Activated CD8-positive, alpha-beta memory T cell treated with anti-CD3 and anti-CD28 coated beads for 1 hour (primary cell): ENCODE data around the gene LMNTD2.
A peak's percentile ranks its signal among the peaks of the same experiment; 100 is the strongest.
"Not testable (repeated sequence)": the region's sequence is repeated elsewhere in the genome, so short reads cannot be mapped to it uniquely, and the experiment has no call there.

Experiments used
- DNase-seq, 2 donors: peaks; one replicate each; pipeline ENCODE4 v3.0.0-alpha.2; 2020; ENCODE audit warnings: low read depth in 1 of 2; ENCODE audit errors: extremely low read depth in 1 of 2

LMNTD2 gene

GRCh38 chr11:587978-588380, 27.4 kb upstream of the LMNTD2 start:
- peak; percentile 34 to 84 for DNase-seq

- no peak for DNase-seq
Measured at GRCh38 chr11:587546-587945, 27.0 kb upstream of the LMNTD2 start.

DNA sequence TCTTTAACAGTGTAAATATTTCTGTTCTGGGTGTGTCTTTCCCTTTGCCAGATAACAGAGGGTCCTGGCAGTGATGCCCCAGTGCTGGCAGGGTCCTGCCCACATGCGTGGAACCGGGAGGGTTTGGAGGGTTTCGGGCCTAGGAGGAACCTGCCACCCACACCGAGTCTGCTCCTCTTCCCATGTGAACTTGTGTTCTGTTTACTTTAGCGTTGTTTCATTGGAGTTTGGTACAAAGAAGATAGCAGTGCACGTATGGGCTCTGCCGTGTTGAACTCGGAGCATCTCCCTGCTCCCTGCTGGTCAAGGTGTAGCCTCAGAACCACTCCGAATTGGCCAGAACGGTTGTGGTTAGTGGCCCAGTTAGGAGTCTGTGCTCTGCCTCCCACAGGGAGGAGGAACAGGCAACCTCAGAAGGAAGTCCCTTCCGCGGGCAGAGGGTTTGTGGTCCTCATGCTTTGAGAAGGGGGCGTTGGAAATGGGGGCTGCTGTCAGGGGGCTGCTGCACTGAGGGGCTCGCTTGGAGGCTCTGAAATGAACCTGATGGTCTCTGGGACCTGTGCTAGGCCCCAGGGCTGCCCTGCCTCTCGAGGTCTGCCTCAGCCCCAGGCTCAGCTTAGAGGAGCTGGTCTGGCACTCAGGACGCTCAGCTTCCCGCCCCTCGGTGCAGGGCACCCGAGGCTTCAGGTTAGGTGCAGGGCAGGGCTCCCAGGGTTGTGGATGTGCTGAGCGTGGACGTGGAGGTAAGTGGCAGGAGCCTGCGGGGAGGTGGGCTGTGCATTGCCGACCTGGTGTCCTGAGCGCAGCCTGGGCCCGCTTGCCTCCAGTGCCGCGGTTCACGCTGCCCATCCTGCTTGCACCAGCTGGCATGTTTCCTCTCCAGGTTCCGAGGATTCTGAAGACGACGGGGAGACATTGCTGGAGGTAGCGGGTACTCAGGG, 26.1 kb upstream of the LMNTD2 start:
- no peak for DNase-seq

- DNase-seq, result no peak
Measured at GRCh38 chr11:584287-584686, 23.7 kb upstream of the LMNTD2 start.

DNA sequence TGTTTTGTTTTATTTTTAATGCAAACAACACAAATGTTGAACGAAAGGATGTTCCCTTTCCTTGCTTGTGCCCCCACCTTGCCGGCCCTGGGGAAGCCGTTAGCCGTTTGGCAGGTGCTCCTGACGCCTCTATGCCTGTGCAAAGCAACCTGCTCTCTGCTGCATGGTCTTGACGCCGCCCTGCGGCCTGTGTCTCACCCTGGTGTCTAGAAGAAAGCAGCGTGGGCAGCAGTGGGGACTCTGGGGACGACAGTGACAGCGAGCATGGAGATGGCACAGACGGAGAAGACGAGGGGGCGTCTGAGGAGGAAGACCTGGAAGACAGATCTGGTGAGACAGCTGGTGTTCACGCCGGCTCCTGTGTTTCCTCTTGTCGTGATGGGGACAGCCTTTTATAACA, 21.2 kb upstream of the LMNTD2 start:
- no peak for DNase-seq

DNA sequence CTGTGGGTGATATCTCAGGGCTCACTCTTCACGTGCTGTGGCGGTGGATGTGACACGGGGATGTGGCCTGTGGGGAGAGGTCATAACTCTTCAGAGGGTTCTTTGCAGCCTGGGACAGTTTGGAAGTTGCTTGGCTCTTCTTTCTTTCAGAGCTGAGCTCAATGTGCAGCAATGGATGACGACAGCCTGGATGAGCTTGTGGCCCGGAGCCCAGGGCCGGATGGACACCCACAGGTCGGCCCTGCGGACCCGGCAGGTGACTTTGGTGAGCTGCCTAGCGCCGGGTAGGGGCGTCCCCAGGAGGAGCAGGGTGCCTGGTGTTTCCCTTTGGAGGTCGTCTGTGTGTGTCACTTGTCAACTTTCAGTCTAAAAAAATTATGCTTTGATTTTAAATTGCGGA, 20.8 kb upstream of the LMNTD2 start:
- no peak for DNase-seq

GRCh38 chr11:579830-580601, 19.5 kb upstream of the LMNTD2 start:
- no peak for DNase-seq

DNA sequence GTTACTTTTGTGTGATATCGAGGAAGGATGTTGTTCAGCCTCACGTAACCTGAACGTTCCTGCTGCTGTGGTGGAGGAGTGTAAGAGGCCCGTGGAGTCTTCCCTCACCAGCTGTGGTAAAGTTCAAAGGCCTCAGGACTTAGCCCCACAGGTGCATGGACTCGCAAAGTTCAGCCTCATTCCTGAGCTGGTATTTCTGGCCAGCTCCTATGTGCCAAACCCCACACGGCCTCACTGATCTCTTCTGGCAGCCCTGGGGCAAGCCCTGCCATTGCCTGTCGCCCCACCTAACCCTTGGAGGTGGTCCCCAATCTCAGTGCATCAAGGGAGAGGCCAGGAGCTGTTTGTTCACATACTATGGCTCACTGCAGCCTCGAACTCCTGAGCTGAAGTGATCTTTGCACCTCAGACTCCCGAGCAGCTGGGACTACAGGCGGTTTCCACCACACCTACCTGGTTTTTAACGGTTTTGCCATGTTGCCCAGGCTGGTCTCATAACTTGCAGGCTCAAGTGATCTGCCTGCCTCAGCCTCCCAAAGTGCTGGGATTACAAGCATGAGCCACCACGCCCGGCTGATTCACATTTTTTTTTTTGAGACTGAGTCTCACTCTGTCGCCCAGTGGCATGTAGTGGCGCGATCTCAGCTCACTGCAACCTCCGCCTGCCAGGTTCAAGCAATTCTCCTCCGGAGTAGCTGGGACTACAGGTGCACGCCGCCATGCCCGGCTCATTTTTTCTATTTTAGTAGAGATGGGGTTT, 17.9 kb upstream of the LMNTD2 start:
- no peak for DNase-seq

GRCh38 chr11:577611-577894, 17.0 kb upstream of the LMNTD2 start:
- no peak for DNase-seq

DNA sequence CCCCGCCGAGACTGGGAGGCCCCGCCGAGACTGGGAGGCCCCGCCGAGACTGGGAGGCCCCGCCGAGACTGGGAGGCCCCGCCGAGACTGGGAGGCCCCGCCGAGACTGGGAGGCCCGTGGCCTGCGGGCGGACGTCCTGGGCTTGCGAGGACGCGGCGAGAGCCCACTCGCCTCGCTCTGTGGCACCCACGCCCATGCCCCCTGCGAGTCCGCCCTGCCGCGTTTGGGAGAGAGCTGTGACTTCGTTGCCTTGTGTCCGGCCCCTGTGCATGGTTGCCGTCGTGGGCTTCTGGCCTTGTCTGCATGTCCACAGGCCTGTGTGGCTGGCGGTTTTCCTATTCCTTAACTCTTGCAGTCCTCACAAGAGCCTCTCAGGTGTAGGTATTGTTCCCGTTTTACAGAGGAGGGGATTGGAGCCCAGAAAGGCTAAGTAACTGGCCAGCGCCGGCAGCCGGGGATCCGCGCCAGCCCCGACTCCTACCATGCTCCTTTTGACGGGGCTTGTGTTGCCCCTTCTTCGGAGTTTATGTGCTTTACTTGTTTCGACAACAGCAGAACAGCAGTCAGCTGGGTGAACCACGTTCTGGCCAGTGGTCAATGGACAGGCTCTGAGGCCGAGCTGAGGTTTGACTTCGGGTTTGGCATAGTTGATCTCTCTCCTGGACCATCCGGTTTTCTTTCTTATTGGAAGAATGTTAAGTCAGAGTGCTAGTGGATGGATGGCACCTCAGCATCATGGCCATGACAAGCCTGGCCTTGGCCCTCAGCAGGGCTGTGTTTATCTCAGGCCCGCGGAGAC, 16.5 kb upstream of the LMNTD2 start:
- no peak for DNase-seq

GRCh38 chr11:575996-576768, 15.6 kb upstream of the LMNTD2 start, which contains the start of gene PHRF1:
Gene PHRF1, plus strand, starts transcription at chr11:576470. Its CDS starts 5,043 bp downstream, at chr11:581513.
- peak; percentile 93 to 94 for DNase-seq

GRCh38 chr11:575313-575995, 14.9 kb upstream of the LMNTD2 start:
- DNase-seq, result no peak

DNA sequence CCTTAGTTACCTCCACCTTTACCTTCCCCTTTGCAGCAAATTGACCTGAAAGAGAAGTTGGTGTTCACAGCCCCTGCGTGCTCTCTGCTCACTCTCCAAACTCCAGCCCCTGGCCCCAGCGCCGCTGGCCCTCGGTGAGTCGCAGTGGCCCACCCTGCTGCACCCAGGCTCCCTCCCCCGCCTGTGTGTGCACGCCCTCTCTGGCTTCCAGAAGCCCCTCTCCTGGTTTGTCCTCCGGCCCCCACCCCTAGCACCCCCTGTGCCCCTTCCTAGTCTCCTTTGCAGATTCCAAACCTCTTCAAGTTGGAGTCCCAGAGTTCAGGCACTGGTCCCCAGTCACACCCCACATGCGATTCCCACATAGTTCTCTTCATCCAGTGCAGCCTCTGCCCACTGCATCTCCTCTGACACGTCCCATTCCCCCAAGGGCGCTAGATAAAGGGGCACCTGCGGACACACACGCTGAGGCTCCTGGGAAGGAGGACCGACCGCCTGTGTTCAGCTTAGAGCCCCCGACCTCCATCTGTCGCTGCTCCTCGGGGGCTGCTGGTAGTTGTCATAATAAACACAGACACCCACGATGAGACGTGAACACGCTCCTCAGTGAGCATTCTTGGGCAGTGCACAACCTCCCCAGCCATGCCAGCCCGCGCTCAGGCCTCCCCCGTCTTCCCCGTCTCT, 14.2 kb upstream of the LMNTD2 start:
- DNase-seq, result no peak

DNA sequence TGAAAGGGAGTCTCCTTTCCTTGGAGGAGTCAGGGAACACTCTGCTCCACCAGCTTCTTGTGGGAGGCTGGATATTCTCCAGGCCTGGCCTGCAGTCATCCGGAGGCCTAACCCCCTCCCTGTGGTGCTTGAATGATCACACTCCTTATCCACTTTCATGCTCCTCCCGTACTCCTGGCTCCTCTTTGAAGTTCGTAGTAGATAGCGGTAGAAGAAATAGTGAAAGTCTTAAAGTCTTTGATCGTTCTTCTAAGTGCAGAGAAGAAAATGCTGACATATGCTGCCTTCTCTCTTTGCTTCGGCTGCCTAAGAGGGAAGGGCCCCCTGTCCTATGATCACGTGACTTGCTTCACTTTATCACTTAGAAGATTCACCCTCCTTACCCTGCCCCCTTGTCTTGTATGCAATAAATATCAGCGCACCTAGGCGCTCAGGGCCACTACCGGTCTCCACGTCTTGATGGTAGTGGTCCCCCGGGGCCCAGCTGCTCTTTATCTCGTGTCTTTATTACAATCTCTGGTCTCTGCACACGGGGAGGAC, 13.6 kb upstream of the LMNTD2 start:
- DNase-seq, result not testable (repeated sequence)

GRCh38 chr11:573146-573759, 12.7 kb upstream of the LMNTD2 start:
- no peak for DNase-seq

DNA sequence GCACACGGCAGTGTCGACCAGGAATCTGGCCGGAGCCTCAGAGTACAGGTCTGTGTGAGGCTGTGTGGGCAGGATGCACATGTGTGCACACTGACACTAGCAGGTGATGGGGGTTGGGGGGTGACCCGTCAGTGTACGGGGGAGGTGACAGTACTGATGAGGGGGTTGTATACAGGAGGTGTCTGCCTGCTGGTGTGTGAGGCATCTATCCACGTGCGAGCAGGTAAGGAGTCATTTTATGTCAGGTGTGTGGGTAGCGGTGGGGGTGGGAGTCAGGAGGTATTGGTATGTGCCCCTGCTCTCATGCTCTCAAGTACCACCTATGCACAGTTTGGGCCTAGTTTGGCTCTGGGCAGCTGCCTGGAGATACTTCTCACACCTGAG, 11.3 kb upstream of the LMNTD2 start:
- DNase-seq, result no peak

GRCh38 chr11:569158-569885, 8.8 kb upstream of the LMNTD2 start:
- DNase-seq, result no peak
